Activated CD4-positive, CD25-positive, alpha-beta regulatory T cell (primary cell): ENCODE data around the gene SIK1.
"Not testable (repeated sequence)": the region's sequence is repeated elsewhere in the genome, so short reads cannot be mapped to it uniquely, and the experiment has no call there.

Experiments used
- DNase-seq, 4 experiments: peaks; one replicate each; lab custom pipeline; 2025; lab: John Stamatoyannopoulos, UW

SIK1 gene

DNA sequence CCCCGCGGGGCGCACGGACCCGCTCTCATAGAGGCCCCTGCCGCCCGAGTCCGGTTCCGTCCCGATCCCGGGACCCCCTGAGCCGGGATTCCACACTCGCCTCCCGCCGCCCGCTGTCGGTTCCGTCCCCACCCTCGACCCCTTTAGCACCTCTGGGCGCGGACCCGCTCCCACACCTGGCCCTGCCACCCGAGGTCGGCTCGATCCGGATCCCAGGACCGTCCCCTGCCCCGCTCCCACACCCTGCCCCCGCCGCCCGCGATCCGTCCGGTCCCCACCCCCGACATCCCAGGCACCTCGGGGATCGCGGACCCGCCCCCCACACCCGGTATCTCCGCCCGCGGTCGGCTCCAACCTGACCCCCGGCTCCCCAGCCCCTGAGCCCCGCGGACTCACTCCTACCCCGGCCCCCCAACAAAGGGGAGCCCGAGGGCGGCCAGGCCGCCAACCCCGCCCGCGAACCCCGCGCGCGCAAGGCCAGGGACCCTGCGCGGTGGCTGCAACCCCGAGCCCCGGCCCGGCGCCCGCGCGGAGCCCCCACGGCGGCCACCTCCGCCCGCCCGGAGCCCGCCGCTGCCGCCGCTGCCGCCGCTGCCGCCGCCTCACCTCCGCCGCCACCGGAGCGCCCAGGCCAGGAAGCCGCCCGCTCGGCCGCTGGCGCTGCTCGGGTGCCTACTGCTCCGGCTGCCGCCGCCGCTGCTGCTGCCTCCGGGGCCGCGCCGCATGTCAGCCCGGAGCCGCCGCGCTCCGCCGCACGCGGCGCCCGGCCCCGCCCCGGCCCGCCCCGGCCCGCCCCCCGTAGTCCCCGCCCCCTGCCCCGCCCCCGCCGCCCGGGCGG lies at the start of gene SIK1:
TSS of gene SIK1 (minus strand) at position 728 of the 838 bp plus-strand sequence. CDS start 953 bp downstream, outside the sequence.
- not testable (repeated sequence) for DNase-seq

DNA sequence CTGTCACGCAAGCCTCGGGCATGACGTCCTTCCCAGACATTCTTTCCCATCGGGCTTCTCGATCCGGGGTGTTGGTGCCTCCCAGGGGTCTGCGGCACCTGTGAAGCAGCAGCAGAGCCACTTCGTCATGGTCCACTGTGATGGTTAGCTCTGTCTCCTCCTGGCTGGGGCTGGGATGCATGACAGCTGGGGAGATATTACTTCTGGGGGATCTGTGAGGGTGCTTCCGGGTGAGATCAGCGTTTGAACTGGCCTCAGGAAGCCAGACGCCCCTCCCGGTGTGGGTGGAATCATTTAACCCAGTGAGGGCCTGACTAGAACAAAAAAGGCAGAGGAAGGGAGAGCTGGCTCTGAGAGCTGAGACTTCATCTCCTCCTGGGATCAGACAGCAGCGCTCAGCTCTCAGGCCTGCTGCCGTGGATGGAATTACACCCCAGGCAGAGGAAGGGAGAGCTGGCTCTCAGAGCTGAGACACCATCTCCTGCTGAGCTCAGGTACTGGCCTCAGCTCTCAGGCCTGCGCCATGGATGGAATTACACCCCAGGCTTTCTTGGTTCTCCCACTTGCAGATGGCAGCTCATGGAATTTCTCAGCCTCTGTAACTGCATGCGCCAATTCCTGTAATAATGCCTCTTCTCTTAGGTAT lies 44.8 kb upstream of the SIK1 start:
- DNase-seq = not testable (repeated sequence)

DNA sequence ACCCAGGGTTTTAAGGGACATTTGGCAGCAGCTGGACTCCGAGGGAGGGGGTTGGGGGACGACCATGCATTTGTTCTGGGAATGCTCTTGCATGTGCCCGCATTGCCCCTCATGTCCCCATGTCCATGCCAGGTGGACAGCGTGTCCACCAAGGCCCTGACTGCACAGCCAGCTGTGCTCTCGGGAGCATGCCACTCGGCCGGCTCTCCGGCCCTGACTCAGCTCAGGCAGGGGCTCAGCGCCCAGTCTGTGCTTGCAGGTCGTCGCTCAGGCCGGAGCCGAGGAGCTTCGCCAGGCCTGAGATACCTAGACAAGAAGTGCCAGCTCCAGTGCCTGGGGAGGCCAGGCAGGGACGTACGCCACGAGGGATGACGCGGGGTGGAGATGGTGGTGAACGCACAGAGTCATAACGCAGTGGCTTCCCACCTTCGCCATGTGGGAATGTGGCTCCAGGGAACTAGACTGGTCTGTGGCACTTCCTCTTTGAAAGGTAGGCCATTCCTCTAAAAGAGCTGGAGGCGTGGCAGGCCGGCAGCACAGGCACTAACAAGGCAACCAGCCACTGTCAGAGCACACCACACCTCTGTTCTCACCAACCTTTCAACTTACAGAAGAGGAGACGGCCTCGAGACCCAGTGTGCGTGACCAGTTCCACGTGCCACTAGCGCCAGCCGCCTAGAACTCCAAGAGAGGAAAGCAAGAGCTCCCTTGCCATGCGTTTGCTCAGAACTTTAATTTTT lies 43.0 kb upstream of the SIK1 start:
- DNase-seq = not testable (repeated sequence)

DNA sequence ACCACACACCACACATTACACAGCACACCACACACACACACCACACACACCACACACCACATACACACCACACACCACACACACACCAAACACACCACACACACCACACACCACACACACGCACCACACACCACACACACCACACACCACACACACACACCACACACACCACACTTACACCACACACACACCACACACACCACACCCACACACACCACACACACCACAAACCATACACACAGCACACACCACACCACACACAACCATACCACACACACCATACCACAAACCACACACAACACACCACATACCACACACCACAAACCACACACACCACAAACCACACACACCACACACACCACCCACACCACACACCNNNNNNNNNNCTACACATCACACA lies 40.9 kb upstream of the SIK1 start:
- DNase-seq = no peak

DNA sequence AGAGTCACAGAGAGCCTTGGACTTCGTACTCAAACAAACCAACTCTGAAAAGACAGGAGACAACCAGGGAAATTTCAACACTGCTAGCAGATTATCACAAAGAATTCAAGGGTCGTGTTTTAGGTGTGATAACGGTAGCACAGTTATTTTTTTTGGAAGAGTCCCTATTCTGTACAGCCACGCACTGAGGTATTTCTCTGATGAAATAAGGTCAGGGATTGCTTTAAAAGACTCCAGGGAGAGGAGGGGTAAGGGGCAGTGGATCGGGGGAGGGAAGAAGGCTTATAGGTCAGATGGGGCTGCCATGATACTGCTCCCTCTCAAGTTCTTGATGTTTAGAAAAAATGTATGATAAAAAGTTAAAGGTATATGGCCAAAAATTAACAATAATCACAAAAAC lies 38.2 kb upstream of the SIK1 start:
- DNase-seq = not testable (repeated sequence)

DNA sequence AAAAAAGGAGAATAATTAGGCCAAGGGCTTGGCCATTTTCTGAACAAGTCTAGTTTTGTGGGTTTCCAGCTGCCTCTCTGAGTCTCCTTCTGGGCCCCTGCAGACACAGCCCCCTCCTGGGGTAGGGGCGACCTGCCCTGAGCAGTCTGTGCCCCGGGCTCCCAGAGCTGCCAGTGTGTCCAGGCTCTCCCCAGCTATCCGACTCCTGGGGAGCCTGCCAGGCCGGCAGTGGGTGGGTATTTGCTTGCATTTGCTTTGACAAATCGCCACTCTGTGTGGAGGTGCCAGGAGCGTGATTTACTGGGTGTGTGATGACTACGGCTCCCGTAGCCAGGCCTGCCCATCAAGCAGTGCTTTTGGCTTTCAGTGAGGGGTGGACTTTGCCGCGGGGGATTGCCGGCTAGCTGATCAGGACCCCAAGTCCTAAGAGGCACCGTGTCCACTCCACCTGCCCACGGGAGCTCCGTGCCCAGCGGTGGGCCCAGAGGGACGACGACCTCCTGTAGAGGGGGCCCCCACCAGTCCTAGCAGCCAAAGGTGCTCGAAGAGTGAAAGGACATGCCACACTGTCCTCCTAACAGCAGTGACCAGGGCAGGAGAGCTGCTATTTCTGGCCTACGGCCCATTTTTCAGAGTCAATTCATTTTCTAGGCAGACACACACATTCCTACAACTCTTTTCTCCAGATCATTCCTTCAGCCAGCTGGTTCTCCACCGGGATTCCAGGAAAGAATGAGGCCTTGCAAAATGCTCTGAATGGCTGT lies 36.7 kb upstream of the SIK1 start:
- not testable (repeated sequence) for DNase-seq

DNA sequence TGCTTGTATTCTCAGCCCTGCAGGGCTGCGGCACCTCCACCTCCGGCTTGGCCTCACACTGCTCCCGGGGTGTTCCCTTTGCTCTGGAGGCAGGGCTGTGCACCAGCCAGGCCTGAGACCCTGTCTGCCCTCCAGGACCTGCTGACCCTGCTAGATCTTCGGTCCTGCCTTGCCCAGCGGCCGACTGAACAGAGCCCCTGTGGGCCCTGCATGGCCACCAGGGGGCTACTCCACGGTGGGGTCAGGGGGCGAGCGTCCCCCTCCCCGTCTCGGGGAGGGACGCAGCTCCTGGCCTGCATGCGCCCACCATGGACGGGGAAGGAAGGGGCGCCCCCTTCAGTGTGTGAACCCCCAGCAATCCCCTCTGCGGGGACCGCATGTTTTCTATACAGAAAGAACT lies 36.0 kb upstream of the SIK1 start:
- not testable (repeated sequence) for DNase-seq

DNA sequence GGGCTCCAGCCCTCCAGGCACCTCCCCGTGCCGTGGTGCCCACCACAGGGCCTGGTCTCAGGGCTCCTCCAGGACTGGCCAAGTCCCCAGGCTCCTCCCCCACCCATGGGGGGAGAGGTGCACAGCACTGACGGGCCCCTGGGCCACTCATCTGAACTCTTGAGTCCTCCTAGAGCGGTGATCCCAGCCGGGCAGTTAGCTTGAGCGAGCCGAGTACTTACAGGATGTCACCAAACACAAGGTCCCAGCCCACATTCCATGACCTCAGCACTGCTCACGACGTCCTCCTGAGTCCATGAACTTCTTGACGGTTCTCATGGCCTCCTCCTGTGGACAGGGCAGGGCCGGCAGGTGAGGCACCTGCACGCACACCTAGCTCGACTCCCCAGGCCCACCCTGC lies 33.5 kb upstream of the SIK1 start:
- not testable (repeated sequence) for DNase-seq

DNA sequence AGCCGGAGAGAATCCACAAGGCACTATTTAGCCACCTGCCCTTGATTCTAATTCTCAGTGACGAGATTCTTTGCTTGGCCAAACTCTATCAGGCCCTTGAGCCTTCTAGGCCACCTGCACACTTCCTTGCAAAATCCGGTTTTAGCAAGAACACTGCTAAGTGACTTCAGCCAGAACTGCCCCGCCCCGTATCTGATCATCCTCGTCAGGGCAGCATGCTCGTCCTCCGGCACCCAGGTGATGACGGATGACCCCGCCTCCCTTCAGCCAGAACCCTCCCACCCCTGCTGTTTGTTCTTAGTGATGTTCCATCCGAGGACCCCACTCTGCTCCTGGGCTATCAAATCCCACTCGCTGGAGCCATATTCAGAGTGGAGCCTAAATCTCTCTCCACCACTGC lies 32.1 kb upstream of the SIK1 start:
- not testable (repeated sequence) for DNase-seq

DNA sequence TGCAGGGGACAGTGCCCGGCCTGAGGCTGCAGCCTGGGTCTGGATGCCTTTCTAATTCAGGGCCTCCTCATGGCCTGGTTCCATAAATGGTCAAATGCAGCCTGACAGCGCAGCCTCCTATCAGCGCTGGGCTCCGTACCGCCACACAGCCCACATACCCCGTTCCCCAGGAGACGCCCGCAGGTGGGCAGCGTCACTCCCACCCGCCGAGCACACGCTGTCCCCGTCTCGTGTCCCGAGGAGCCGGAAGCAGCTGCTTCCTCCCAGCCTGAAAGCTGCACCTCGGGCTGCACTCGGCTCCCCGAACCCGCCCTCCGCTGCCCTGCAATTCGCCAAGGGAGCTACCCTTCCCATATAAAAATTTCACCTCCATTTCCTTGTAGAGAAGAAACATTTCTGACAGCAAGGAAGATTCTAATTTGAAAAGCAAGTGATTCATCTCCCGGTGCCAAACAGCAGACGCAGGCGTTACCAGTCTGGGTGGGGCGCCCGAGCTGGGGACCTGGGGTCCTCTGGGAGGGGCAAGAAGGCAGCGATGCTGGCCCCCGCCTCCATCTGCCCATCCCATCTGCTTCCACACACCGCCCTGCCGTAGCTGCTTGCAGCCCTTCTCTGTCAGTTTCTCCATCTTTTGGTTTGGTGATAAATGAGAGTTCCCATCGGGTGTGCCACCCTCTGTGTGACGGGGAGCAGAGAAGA lies 29.8 kb upstream of the SIK1 start:
- DNase-seq = not testable (repeated sequence)

DNA sequence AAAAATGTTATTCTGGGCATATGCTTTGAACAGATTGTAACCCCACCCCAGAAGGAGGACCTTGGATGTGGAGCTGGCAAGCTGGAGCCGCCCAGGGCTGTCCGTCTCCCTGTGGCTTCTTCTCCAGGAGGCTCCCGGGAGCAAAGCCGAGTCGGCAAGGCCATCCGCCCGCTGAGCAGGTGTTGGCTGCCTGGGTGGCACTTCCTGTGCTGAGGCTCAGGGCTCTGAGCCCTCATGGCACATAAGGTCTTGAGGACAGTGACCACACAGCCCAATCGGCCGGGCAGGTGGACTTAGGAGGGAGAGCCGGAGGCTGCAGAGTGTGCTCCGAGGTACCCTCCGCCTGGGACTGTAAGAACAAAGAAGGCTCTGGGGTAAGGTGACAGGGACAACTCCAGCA lies 28.8 kb upstream of the SIK1 start:
- DNase-seq = not testable (repeated sequence)

DNA sequence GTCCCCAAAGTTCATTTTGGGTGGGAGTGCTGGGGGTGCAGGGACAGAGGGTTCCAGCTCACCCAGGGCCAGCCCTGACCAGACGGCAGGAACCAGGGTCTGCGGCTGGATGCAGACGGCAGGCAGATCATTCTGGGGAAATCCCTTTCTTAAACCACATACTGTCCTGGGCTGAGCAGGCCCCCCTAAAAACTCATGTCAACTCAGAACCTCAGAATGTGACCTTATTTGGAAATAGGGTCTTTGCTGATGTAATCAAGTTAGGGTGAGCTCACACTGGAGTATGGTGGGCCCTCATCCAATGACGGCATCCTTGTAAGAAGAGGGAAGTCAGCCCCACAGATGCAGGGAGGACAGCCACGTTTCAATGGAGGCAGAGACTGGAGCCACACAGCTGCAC lies 27.2 kb upstream of the SIK1 start:
- not testable (repeated sequence) for DNase-seq

DNA sequence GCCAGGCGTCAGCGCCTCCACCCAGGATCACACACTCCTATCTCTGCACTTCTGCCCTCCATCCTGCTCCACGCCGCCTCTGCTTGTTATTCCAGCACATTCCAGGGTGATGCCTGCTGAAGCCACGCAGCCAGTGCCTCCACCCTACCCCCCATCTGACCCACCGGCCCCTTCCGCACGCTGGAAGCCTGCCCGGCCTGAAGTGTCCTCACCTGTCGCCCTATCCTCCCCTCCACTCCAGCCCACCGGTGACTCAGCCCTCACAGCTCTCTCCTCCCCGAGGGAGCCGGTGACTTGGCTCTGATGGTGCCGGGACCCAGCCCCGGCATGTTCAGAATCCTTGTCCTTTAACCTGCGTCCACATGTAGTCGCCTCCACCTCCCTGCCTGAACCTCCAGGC lies 24.9 kb upstream of the SIK1 start:
- not testable (repeated sequence) for DNase-seq

DNA sequence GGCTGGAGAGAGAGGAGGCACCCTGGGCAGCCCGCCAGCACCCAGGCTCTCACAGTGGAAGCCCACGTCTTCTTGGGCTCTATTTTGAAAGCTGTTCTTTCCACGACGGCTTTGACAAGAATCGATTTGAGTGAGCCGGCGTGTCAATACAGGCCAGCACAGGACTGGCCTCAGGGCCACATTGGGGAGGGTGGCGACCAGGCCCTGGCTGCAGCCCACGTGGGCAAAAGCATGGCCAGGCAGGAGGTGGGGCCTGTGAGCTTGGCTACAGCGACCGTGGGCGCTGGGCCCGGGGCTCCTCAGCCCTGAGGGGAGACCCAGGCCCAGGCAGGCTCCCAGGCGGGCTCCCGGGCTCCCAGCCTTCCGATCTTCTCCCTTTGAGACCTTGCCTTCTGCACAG lies 23.4 kb upstream of the SIK1 start:
- DNase-seq = not testable (repeated sequence)

DNA sequence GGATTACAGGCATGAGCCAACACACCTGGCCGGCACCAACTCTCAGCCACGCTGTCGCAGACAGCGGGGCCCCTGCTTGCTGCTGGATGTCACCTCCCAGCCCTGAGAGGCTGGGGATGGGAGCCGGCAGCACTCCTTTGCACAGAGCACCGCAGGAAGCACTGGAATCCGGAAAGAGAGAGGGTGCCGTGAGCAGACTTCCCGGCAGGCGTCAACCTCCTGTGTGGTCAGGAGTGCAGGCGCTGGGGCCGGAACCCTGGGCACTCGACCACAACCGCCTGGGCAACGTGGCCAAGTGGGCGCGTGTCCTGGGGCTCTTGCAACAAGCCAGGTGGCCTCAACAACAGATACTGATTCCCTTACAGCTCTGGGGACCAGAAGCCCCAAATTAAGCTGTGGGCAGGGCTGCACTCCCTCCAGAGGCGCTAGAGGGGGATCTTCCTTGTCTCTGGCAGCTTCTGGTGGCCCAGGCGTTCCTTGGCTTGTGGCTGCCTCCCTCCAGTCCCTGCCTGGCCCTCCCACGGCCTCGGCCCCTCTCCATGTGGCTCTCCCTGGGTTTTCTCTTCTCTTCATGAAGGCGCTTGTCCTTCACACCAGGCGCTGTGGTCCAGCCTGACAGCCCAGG lies 20.5 kb upstream of the SIK1 start:
- DNase-seq = not testable (repeated sequence)

DNA sequence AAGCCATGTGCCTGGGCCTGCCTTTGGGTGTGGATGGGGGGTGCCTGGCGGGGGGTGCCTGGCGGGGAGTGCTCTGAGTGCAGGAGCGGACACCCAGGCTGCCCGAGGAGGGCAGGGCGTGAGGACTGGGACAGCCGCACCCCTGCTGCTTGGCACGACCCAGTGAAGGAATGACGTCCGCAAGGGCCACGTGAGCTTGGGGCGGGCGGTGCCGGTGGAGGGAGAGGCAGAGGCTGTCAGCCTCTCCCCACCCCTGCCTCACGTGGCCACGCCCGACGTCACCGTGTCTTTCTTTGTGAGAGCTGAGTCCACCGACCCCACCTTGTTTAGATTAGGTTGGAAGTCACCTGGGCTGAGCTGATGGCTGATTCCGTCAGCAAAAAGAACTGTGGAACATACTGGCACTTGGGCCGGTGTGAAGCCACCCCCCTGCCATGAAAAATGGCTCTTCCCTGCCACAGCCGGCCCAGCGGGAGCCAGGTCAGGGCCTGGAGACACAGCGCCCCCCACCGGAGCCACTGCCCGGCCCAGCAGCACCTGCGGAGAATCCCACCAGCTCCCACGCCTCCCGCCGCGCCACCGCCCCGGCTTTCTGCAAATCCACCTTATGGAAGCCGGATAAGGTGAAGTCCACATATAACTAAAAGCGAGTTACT lies 19.5 kb upstream of the SIK1 start:
- DNase-seq = not testable (repeated sequence)

DNA sequence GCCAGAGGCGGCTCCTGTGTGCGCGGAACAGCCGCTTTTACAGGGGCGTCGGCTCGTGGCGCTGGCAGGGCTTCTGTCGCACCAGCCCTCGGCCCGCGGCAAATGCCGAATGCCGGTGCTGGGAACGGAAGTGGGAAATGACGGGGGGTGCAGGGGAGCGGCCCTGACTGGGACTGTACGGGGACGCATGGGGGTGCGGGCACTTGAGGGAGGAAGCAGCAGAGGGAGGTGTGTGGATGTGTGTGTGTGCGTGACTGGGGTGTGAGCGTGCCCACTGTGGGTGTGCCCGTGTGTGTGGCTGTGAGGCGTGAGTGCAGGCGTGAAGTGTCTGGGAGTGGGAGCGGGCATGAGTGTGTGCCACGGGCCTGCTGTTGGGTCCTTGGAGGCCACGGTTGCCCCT lies 17.6 kb upstream of the SIK1 start:
- DNase-seq = not testable (repeated sequence)

DNA sequence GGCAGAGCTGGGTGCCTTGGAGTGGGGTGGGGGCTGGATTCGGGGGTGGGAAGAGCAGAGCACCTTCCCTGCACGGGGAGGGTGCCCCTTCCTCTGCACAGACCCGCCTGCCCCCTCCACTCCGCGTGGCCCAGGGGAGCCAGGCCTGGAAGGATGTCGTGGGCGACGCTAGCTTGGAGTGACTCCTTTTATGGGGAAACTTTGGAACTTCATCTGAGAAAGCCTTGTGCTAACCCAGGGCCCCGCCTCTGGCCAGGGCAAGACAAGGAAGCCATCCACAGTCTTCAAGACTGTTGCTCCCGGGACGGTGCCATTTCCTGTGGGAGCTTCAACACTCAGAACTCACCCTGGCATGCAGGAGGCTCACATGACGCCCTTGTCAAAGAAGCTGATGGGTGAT lies 15.6 kb upstream of the SIK1 start:
- not testable (repeated sequence) for DNase-seq

DNA sequence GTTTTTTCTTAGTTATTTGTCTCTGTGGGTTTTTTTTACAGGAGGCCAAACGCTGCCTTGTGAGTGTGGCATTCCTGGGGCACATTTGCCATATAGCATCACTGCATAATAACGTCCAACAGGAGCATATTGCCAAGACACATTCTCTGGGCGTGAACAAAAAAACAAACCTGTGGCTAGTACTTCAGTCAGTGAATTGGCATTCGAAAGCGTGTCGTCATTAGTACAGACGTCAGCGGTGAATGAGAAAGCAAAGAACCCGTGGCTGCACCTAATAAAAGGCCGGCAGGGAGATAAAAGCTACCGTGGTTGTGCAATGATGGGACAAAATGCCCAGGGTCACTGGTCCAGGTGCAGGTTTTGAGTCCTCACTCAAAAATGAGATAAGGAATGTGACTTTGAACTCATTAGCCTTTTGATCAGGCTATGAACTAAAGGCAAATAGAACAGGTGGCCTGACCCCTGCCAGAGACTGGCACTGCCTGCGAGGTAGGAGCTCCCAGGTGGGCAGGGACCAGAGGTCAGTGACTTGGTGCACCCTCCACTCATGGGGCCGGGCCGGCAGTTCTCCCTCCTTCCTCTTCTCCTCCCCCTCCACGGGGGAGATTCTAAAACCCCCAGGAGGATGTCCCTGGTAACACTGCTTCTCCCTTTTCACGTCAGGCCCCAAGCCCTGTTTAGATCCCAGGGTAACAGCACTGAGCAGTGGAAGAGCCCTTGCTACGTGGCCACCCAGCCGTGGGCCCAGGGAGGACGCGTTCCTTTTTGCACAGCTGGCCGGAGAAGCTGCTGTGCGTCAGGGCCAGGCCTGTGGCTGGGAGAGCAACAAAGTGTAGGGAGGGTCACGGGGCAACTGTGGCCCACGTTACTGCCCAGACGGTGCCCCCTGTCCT lies 14.2 kb upstream of the SIK1 start:
- not testable (repeated sequence) for DNase-seq
